Psoas muscle (tissue), 8 donors: ENCODE measurements around the gene HCLS1. TPM values are rescaled to one million over a fixed set of nuclear protein-coding genes. Genes with fewer than 3 reads are reported as not detected.

ENCODE experiments used
- ATAC-seq, 4 donors: fragments of 200-7000 bp; cut with Tn5 transposase; one replicate each; pipeline ENCODE4 v1.9.1; 2020; ENCODE audit warnings: moderate library complexity in 3 of 4, mild to moderate bottlenecking in 2 of 4
- DNase-seq, 2 donors: peaks; one replicate each; pipeline ENCODE4 v3.0.0-alpha.2; 2020
- H3K27ac ChIP-seq: fragments of 200-600 bp; one replicate; pipeline ENCODE4 v1.8.0; 2022
- H3K27me3 ChIP-seq, 3 donors: fragments of 200-600 bp in 1 of 3; one replicate each; pipeline versions ENCODE4 v1.6.1 to v1.8.0; 2013 to 2022; ENCODE audit warnings: low read length in 2 of 3, mild to moderate bottlenecking in 2 of 3, moderate library complexity in 1 of 3; ENCODE audit not compliant: insufficient read depth in 3 of 3
- H3K36me3 ChIP-seq, 2 donors: fragments of 200-600 bp in 1 of 2; one replicate each; pipeline versions ENCODE4 v1.6.1 to v1.8.0; 2013 to 2022; ENCODE audit warnings: low read depth in 1 of 2, mild to moderate bottlenecking in 1 of 2, moderate library complexity in 1 of 2; ENCODE audit not compliant: insufficient read depth in 1 of 2
- H3K4me1 ChIP-seq: fragments of 200-600 bp; one replicate; pipeline ENCODE4 v1.8.0; 2022
- H3K4me3 ChIP-seq: fragments of 200-600 bp; one replicate; pipeline ENCODE4 v1.8.0; 2022; ENCODE audit warnings: mild to moderate bottlenecking
- H3K9me3 ChIP-seq: fragments of 200-600 bp; one replicate; pipeline ENCODE4 v1.8.0; 2022
- CTCF ChIP-seq: fragments of 200-600 bp; IDR thresholded peaks from one replicate; pipeline ENCODE4 v1.8.0; 2022; ENCODE audit warnings: antibody characterized with exemption
- WGBS, 3 donors: extraction: QIAGEN DNeasy Blood & Tissue Kit; methylation state at CpG; one replicate each; pipeline versions ENCODE4 v1.1.6 to v1.1.7; 2013; 5-methylcytosine and 5-hydroxymethylcytosine counted together
- intact Hi-C, 2 donors: fragments of 100-400 bp; cut with DNase I; formaldehyde crosslinking; loops; one replicate each; pipeline versions ENCODE4 v1.11.0 to v1.14.2; 2022
- polyA plus RNA-seq, 3 donors: library from polyadenylated mRNA; stranded (reverse); fragments of 200-250 nt; gene quantifications; one replicate each; pipeline ENCODE4 v1.2.3, GENCODE V29; 2013
- total RNA-seq, 4 donors: library from RNA; stranded (reverse); fragmentation: NEBNext Ultra II Directional in 2 of 4; extraction: Animal tissue kit (Norgen Biotek cat#: 25700) in 2 of 4; gene quantifications; one replicate each; pipeline versions ENCODE4 v1.2.1 to v1.2.4, GENCODE V29; 2021 to 2023
- donor health status: healthy with polysubstance abuse.
- donor health status: DM: no; HTN: no; CAD: no; lungs with moderate emphysema.
- donor health status: Bipolar disorder and iron deficiency.
- donor health status: healthy.
- donor health status: DM: yes; HTN: yes; CAD: no.
- donor health status: DM: no; HTN: no; CAD: no.
- donor health status: DM: no; HTN: no; CAD: no.
- donor health status: DM: yes; HTN: yes; CAD: no.

HCLS1 gene
- total and polyA plus RNA-seq, 7 donors = 2.8 to 9.9 (median 6.9) TPM

- DNase-seq = no peak
- H3K4me1 ChIP-seq = peaks cover 14% of the 10 kb centered on the region
- H3K27me3 ChIP-seq = no peaks in the 10 kb centered on the region
- no peak for ATAC-seq
- intact Hi-C loops = no loop called here
- no peak overlapping the region for H3K27ac ChIP-seq
- H3K4me3 ChIP-seq = no peak overlapping the region
- no peak for TF ChIP-seq CTCF
- no peaks in the 10 kb centered on the region for H3K36me3 ChIP-seq
- peaks cover 7% of the 10 kb centered on the region for H3K9me3 ChIP-seq
Measured at GRCh38 chr3:121651684-121652083, 9.0 kb downstream of the HCLS1 start.

- no peak overlapping the region for H3K27ac ChIP-seq
- TF ChIP-seq CTCF = no peak
- intact Hi-C loops = loop anchor here (5.0 to 10.0 kb wide), 3 partner anchors 52 to 105 kb away; partner anchors contain the start of gene POLQ (in 1 of the 2)
- ATAC-seq (no peak), DNase-seq (no peak)
- peaks cover 14% of the 10 kb centered on the region for H3K4me1 ChIP-seq
- H3K27me3 ChIP-seq = no peaks in the 10 kb centered on the region
- H3K9me3 ChIP-seq = peaks cover 7% of the 10 kb centered on the region
- H3K4me3 ChIP-seq = no peak overlapping the region
- no peaks in the 10 kb centered on the region for H3K36me3 ChIP-seq
Measured at GRCh38 chr3:121649645-121650044, 11.1 kb downstream of the HCLS1 start.

GRCh38 chr3:121648219-121648958 is 12.3 kb downstream of the HCLS1 start:
- WGBS, 3 donors = 16 to 26% (median 18%) methylated on average over 6 of the region's 6 CpGs
- Histone ChIP-seq H3K9me3 (peaks cover 7% of the 10 kb centered on the region), H3K4me3 (no peak overlapping the region), H3K27me3 (no peaks in the 10 kb centered on the region), H3K4me1 (peaks cover 14% of the 10 kb centered on the region), H3K27ac (peak overlapping the region; percentile 48), H3K36me3 (no peaks in the 10 kb centered on the region)
- DNase-seq = no peak
- intact Hi-C loops = loop anchor here (5.0 to 10.0 kb wide), 3 partner anchors 51 to 104 kb away; partner anchors contain the start of gene POLQ (in 1 of the 2)
- peak; percentile 84 to 99 (median 99) for ATAC-seq
- TF ChIP-seq CTCF = peak; percentile 7

- WGBS, 3 donors = 93 to 95% (median 94%) methylated on average over 5 of the region's 5 CpGs
- H3K9me3 ChIP-seq = peaks cover 3% of the 10 kb centered on the region
- ATAC-seq (no peak), DNase-seq (no peak)
- no peaks in the 10 kb centered on the region for H3K27me3 ChIP-seq
- no peak overlapping the region for H3K4me3 ChIP-seq
- no peak overlapping the region for H3K27ac ChIP-seq
- H3K4me1 ChIP-seq = peaks cover 11% of the 10 kb centered on the region
- intact Hi-C loops = loop anchor here (5.0 to 10.0 kb wide), 3 partner anchors 48 to 100 kb away; partner anchors contain the start of gene POLQ (in 1 of the 2)
- H3K36me3 ChIP-seq = peaks cover 0 to 3% of the 10 kb centered on the region in 2 donors
- TF ChIP-seq CTCF = no peak
Measured at GRCh38 chr3:121645054-121645453, 15.6 kb downstream of the HCLS1 start.
